GM23338 (cell line): ENCODE results near the gene RSRC1. TPM values are rescaled to one million over a fixed set of nuclear protein-coding genes. Genes with fewer than 3 reads are reported as not detected.

Experiments
- ATAC-seq: fragments of 200-7000 bp; cut with Tn5 transposase; 3 replicates; pipeline ENCODE4 v1.9.1; 2020
- DNase-seq: peaks from one replicate; pipeline ENCODE4 v3.0.0-alpha.2; 2015; ENCODE audit warnings: low spot score
- H2AFZ ChIP-seq: fragments of 200-600 bp; sonication (generic); 2 replicates; pipeline ENCODE4 v1.8.0; 2016; ENCODE audit warnings: antibody characterized with exemption, mild to moderate bottlenecking, moderate library complexity
- H3F3A ChIP-seq: fragments of 200-600 bp; sonication (generic); replicated peaks from 2 replicates; pipeline ENCODE4 v1.8.0; 2017; ENCODE audit warnings: antibody characterized with exemption, mixed run types, low read depth
- H3K27ac ChIP-seq: fragments of 200-600 bp; sonication (generic); 2 replicates; pipeline ENCODE4 v1.6.1; 2016; ENCODE audit warnings: low read depth
- H3K27me3 ChIP-seq: fragments of 200-600 bp; sonication (generic); 2 replicates; pipeline ENCODE4 v1.8.0; 2016; ENCODE audit warnings: mild to moderate bottlenecking, mixed run types, moderate library complexity; ENCODE audit not compliant: insufficient read depth
- H3K36me3 ChIP-seq: fragments of 200-600 bp; sonication (generic); 2 replicates; pipeline ENCODE4 v1.8.0; 2016; ENCODE audit warnings: mild to moderate bottlenecking; ENCODE audit not compliant: insufficient read depth
- H3K4me1 ChIP-seq: fragments of 200-600 bp; sonication (generic); 2 replicates; pipeline ENCODE4 v1.8.0; 2016; ENCODE audit warnings: mild to moderate bottlenecking, moderate library complexity; ENCODE audit not compliant: insufficient read depth
- H3K4me2 ChIP-seq: fragments of 200-600 bp; sonication (generic); 2 replicates; pipeline ENCODE4 v1.7.1; 2017; ENCODE audit warnings: mixed run types
- H3K4me3 ChIP-seq: fragments of 200-600 bp; sonication (generic); 2 replicates; pipeline ENCODE4 v1.6.1; 2016; ENCODE audit warnings: mixed run types
- H3K79me2 ChIP-seq: fragments of 200-600 bp; sonication (generic); replicated peaks from 2 replicates; pipeline ENCODE4 v1.8.0; 2017; ENCODE audit warnings: mild to moderate bottlenecking; ENCODE audit not compliant: insufficient read depth
- H3K9me2 ChIP-seq: fragments of 200-600 bp; sonication (generic); 2 replicates; pipeline ENCODE4 v1.8.0; 2017; ENCODE audit not compliant: insufficient read depth
- H4K20me1 ChIP-seq: fragments of 200-600 bp; sonication (generic); replicated peaks from 2 replicates; pipeline ENCODE4 v1.8.0; 2017; ENCODE audit warnings: mild to moderate bottlenecking; ENCODE audit not compliant: insufficient read depth
- H3K27ac Mint-ChIP-seq: 2 replicates; pipeline ENCODE4 v1.8.0; 2020; ENCODE audit warnings: inconsistent platforms, mild to moderate bottlenecking, moderate library complexity, mixed read lengths
- H3K27me3 Mint-ChIP-seq: 3 replicates; pipeline ENCODE4 v1.8.0; 2022; ENCODE audit warnings: low read depth, mild to moderate bottlenecking, moderate library complexity, mixed read lengths, inconsistent platforms; ENCODE audit not compliant: insufficient read depth, poor library complexity
- H3K36me3 Mint-ChIP-seq: 3 replicates; pipeline ENCODE4 v1.8.0; 2021; ENCODE audit warnings: low read depth, mild to moderate bottlenecking, inconsistent platforms, moderate library complexity, mixed read lengths
- H3K4me1 Mint-ChIP-seq: 3 replicates; pipeline ENCODE4 v1.8.0; 2020; ENCODE audit warnings: mild to moderate bottlenecking, inconsistent platforms, mixed read lengths
- H3K4me3 Mint-ChIP-seq: 3 replicates; pipeline ENCODE4 v1.8.0; 2021; ENCODE audit warnings: moderate library complexity, mild to moderate bottlenecking, inconsistent platforms, mixed read lengths
- H3K9me3 Mint-ChIP-seq: 3 replicates; pipeline ENCODE4 v1.8.0; 2020; ENCODE audit warnings: moderate library complexity, mild to moderate bottlenecking, inconsistent platforms, mixed read lengths
- CREB1 ChIP-seq: fragments of 250-450 bp; sonication (Bioruptor Pico); IDR thresholded peaks from 2 replicates; pipeline ENCODE4 v1.5.0; 2020; ENCODE audit warnings: low read depth, mild to moderate bottlenecking, moderate library complexity
- CTCF ChIP-seq, 2 experiments: fragments of 200-600 bp in 1 of 2; sonication (generic) in 1 of 2; conservative IDR thresholded peaks; 2 replicates each; pipeline versions ENCODE4 v1.5.1 to v1.6.1; 2016 to 2017; ENCODE audit warnings: antibody characterized with exemption in 2 of 2, low read depth in 2 of 2, mild to moderate bottlenecking in 2 of 2, moderate library complexity in 1 of 2
- ETS1 ChIP-seq: IDR thresholded peaks from 2 replicates; pipeline ENCODE4 v1.6.1; 2016; ENCODE audit warnings: antibody characterized with exemption
- EZH2 ChIP-seq: fragments of 200-600 bp; sonication (generic); IDR thresholded peaks from one replicate; pipeline ENCODE4 v1.8.0; 2017; ENCODE audit warnings: antibody characterized with exemption, mild to moderate bottlenecking, low read depth; ENCODE audit not compliant: unreplicated experiment
- EZH2phosphoT487 ChIP-seq: fragments of 200-600 bp; sonication (generic); IDR thresholded peaks from one replicate; pipeline ENCODE4 v1.8.1; 2018; ENCODE audit warnings: antibody characterized with exemption; ENCODE audit not compliant: unreplicated experiment
- JUNB ChIP-seq: IDR thresholded peaks from one replicate; pipeline ENCODE4 v1.6.1; 2016; ENCODE audit warnings: antibody characterized with exemption; ENCODE audit not compliant: unreplicated experiment
- NANOG ChIP-seq: IDR thresholded peaks from 2 replicates; pipeline ENCODE4 v1.6.1; 2016; ENCODE audit warnings: antibody characterized with exemption, borderline replicate concordance
- POLR2AphosphoS5 ChIP-seq: IDR thresholded peaks from 2 replicates; pipeline ENCODE4 v1.6.1; 2016; ENCODE audit warnings: antibody characterized with exemption, low read depth
- REST ChIP-seq: IDR thresholded peaks from one replicate; pipeline ENCODE4 v1.6.1; 2018; ENCODE audit warnings: antibody characterized with exemption; ENCODE audit not compliant: unreplicated experiment
- STAT1 ChIP-seq: IDR thresholded peaks from one replicate; pipeline ENCODE4 v1.6.1; 2016; ENCODE audit warnings: antibody characterized with exemption; ENCODE audit not compliant: unreplicated experiment
- ZNF114 ChIP-seq: fragments of 250-450 bp; sonication (Bioruptor Pico); IDR thresholded peaks from 2 replicates; pipeline ENCODE4 v1.5.0; 2020; ENCODE audit warnings: mild to moderate bottlenecking, moderate library complexity
- ZNF331 ChIP-seq: fragments of 250-450 bp; sonication (Bioruptor Pico); IDR thresholded peaks from 2 replicates; pipeline ENCODE4 v1.5.0; 2020; ENCODE audit warnings: low read depth, mild to moderate bottlenecking, moderate library complexity
- ZNF462 ChIP-seq: fragments of 250-450 bp; sonication (Bioruptor Pico); IDR thresholded peaks from 2 replicates; pipeline ENCODE4 v1.5.0; 2020; ENCODE audit warnings: mild to moderate bottlenecking, moderate library complexity
- polyA plus RNA-seq: library from polyadenylated mRNA; unstranded; fragments of >200 nt; fragmentation: Nextera tagmentation; extraction: Ambion mirVana; gene quantifications from 2 replicates; pipeline ENCODE4 v1.2.1, GENCODE V29; 2016
- total RNA-seq: library from RNA; depleted of rRNA; stranded (reverse); fragments of >200 nt; shearing (Covaris generic); gene quantifications from 2 replicates; pipeline ENCODE4 v1.2.3, GENCODE V29; 2014

Gene RSRC1
- total and polyA plus RNA-seq, 2 experiments from 2014 or later, result 32.5 to 76.8 TPM

GRCh38 chr3:158140396-158140795 is 30.5 kb downstream of the RSRC1 start:
- no peak overlapping the region for H2AFZ ChIP-seq
- no peaks in the 10 kb centered on the region; the same call in 1 of the 2 replicates for H3K79me2 ChIP-seq
- H3K4me1 ChIP-seq, result no peaks in the 10 kb centered on the region
- Mint-ChIP-seq H3K4me3 (no peak overlapping the region), H3K27ac (no peak overlapping the region), H3K27me3 (no peaks in the 10 kb centered on the region), H3K4me1 (no peaks in the 10 kb centered on the region), H3K9me3 (0 out of 3 replicates have a peak, but pooled peaks cover 2% of the 10 kb centered on the region), H3K36me3 (peaks cover 3% of the 10 kb centered on the region; the same call in 1 of the 3 replicates)
- H3K9me2 ChIP-seq, result no peaks in the 10 kb centered on the region
- no peaks in the 10 kb centered on the region for H3F3A ChIP-seq
- no peak overlapping the region for H3K27ac ChIP-seq
- DNase-seq, result no peak
- no peaks in the 10 kb centered on the region for H3K27me3 ChIP-seq
- TF ChIP-seq ZNF114 (CRISPR knock-in tag), result no peak
- no peak for TF ChIP-seq EZH2phosphoT487
- TF ChIP-seq REST, result no peak
- TF ChIP-seq ETS1, result no peak
- TF ChIP-seq POLR2AphosphoS5, result no peak
- TF ChIP-seq CREB1 (CRISPR knock-in tag), result no peak
- TF ChIP-seq ZNF331 (CRISPR knock-in tag), result no peak
- TF ChIP-seq EZH2, result no peak
- no peak for TF ChIP-seq STAT1
- no peak for TF ChIP-seq ZNF462
- TF ChIP-seq CTCF (conservative IDR thresholded peaks at IDR 0.05; ENCODE audit: low read depth in 2 of 2), result no peak
- no peak for TF ChIP-seq JUNB
- no peak for TF ChIP-seq NANOG
- H3K4me2 ChIP-seq, result no peak overlapping the region
- no peaks in the 10 kb centered on the region; the same call in 1 of the 2 replicates for H3K36me3 ChIP-seq
- H3K4me3 ChIP-seq, result no peak overlapping the region
- no peaks in the 10 kb centered on the region; the same call in 1 of the 2 replicates for H4K20me1 ChIP-seq
- ATAC-seq, result no peak
